Right renal pelvis (tissue), 4 donors: ENCODE data around the gene CKM. TPM values are rescaled to one million over a fixed set of nuclear protein-coding genes. Genes with fewer than 3 reads are reported as not detected.
"Not testable (repeated sequence)": the region's sequence is repeated elsewhere in the genome, so short reads cannot be mapped to it uniquely, and the experiment has no call there.

ENCODE experiments used
- DNase-seq, 4 donors: peaks; one replicate each; pipeline ENCODE4 v3.0.0-alpha.2; 2013; ENCODE audit warnings: low read depth in 4 of 4, low spot score in 3 of 4, missing footprints in 1 of 4
- polyA plus RNA-seq, 4 donors: library from polyadenylated mRNA; unstranded; fragments of 120-200 nt; gene quantifications; one replicate each; pipeline ENCODE4 v1.2.1, GENCODE V29; 2013; ENCODE audit not compliant: insufficient read length in 4 of 4

The CKM gene
- polyA plus RNA-seq, 4 donors: 0.33 to 0.84 (median 0.56) TPM

DNA sequence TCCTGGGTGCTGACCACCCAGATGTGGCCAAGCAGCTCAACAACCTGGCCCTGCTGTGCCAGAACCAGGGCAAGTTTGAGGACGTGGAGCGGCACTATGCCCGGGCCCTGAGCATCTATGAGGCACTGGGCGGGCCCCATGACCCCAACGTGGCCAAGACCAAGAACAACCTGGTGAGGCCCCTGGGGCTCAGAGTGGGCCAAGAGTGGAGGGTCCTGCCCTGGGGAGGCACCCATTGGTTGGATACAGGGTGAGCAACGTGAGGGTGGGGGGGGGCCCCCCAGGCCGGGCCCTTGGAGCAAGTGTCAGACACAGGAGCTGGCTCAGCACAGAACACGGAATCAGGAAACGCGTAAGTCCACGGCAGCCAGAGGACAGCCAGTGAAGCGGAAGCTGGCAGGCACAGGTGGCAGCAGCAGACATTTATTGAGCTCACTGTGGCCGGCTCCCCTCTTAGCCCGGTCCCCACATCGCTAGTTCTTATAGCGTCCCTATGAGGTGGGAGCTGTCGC lies 26.8 kb upstream of the CKM start:
- no peak for DNase-seq

DNA sequence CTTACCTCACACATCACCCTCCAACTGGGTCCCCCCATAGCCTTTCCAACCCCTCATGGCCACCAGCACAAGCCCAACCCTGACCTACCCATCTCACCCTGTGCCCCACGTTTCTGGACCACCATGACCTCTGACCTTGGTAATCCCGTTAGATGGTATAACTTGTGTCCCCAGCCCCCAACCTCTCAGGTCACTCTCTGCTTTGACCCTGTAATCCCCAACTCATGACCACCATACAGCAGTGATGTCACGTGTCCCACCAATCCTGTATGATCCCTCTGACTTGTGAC lies 26.4 kb upstream of the CKM start:
- no peak for DNase-seq

DNA sequence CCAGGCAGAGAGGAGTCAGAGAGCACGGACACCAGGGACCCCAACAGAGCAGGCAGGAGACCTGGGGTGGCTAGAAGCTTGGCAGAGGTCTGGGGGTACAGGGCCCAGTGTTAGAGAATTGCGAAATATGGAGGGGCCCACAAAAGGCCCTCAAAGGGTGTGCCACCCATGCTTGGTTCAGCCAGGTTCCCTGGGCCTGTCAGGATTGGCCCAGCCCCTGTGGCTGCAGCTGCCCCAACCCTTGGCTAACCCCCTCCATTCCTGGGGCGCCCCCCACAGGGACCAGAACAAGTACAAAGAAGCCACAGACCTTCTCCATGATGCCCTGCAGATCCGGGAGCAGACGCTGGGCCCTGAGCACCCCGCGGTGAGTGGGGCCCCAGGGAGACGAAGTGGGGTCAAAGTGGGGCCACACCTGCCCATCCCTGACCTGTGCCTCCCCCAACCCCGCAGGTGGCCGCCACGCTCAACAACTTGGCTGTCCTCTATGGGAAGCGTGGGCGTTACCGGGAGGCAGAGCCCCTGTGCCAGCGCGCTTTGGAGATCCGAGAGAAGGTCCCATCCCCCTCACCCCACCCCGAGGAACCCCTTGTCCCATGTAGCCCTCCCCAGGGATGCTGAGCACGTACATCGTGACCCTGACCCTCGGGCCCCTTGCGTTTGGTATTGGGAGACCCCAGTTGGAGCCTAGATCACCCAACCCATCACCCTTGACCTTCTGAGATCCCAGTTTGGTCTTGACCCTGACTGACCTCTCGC lies 25.9 kb upstream of the CKM start:
- no peak for DNase-seq

DNA sequence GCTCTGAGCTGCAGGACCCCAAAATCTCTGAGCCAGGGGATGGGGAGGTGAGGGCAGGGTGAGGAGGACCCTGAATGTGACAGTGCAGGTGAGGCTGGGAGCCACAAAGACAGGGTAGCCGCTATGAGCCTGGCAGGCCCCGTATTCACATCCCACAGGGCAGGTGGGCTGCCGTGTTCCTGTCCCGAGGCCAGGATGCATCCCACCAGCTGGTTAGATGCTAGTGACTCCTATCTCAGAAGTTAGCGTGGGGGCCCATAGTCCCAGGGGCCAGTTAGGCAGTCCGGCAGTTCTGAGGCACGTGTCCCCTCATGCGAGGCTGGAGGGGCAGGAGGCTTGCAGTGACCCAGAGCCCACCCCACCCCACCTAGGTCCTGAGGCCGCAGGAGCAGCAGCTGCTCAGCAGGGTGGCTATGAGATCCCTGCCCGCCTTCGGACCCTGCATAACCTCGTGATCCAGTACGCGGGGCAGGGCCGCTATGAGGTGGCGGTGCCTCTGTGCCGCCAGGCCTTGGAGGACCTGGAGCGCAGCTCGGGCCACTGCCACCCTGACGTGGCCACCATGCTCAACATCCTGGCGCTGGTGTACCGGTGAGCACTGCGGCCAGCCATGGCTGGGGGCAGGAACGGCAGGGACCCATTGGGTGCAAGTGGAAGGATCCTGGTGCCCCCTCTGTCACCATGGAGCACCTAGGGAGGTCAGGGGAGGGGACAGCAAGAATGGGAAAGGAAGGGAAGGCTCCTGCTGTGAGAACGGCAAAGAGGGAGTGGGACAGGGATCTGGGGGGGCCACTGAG lies 25.1 kb upstream of the CKM start:
- DNase-seq: no peak

- no peak for DNase-seq
These were observed 23.8 kb upstream of the CKM start for GRCh38 chr19:45346449-45346848.

DNA sequence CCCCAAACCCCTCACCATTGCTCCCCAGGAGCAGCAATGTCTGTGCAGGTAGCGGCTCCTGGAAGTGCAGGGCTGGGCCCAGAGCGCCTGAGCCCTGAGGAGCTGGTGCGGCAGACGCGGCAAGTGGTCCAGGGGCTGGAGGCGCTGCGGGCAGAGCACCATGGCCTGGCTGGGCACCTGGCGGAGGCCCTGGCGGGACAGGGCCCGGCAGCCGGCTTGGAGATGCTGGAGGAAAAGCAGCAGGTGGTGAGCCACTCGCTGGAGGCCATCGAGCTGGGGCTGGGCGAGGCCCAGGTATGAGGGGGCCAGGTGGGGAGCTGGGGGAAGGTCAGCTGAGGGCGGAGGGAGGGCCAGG lies 22.8 kb upstream of the CKM start:
- DNase-seq: no peak

- DNase-seq: no peak
These were observed 22.2 kb upstream of the CKM start for GRCh38 chr19:45344621-45345505.

DNA sequence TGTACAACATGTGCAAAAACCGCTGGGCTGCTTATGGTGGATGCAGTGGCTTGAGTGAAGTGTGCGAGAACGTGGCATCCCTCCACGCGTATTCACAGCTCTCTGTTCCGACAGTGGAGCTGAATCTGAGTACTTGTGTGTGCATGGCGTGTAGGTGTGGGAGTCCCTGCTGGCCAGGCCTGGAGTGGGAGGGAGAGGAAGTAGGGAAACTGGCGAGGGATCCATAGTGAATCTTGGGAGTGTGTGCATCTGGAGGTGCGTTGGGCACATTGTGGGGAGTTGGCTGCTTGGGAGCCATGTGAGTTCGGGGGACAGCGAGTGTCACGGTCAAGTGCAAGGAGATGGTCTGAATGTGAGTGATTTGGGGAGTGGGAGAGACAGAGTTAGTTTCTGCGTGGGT lies 20.2 kb upstream of the CKM start:
- no peak for DNase-seq

- no peak for DNase-seq
These were observed 18.3 kb upstream of the CKM start for GRCh38 chr19:45340899-45341453.

DNA sequence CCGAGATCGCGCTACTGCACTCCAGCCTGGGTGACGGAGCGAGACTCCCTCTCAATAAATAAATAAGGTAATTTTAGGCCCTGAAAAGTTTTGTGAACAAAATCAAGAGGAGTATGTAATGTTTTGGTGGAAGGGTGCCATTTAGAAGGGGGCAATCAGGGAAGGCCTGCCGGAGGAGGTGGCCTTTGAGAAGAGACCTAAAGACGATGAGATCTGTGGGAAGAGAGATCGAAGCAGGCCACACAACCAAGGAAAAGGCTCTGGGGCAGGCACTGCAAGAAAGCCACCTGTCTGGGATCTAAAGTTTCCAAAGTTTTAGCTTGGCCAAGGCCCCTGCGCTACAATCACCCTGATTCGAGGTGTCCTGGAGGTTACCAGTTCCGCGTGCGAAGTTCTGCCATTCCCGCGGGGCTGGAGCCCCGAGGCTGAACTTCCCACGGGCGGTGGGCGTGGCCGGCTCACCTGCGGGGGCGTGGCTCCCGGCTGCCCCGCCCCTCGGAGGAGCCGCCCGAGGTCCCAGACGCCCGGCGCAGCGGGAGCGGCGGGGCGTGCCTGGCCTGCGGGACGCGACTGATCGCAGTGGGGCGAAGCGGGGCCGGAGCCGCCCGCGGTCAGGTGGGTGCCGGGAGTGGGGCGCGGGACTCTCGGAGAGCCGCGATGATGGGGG lies 17.7 kb upstream of the CKM start, which contains the start of gene KLC3:
Gene KLC3, plus strand, starts transcription at position 519 of the 667 bp plus-strand sequence. CDS start 4,792 bp downstream, outside the sequence.
- DNase-seq: peak in 1 of 4 donors; percentile 22

DNA sequence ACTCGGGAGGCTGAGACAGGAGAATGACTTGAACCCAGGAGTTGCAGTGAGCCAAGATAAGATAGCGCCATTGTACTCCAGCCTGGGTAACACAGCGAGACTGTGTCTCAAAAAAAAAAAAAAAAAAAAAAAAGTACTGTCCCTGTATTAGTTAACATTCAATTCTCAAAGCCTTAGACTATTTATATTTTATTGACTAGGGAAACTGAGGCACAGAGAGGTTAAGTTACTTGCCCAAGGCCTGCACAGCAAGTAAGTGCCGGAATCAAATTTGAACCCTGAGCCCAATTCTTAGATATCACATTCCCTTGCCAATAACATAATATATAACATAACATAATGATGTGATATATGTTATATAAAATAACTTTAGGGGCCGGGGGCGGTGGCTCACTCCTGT lies 17.0 kb upstream of the CKM start:
- DNase-seq: no peak

GRCh38 chr19:45336696-45337251 lies 14.1 kb upstream of the CKM start:
- no peak for DNase-seq

DNA sequence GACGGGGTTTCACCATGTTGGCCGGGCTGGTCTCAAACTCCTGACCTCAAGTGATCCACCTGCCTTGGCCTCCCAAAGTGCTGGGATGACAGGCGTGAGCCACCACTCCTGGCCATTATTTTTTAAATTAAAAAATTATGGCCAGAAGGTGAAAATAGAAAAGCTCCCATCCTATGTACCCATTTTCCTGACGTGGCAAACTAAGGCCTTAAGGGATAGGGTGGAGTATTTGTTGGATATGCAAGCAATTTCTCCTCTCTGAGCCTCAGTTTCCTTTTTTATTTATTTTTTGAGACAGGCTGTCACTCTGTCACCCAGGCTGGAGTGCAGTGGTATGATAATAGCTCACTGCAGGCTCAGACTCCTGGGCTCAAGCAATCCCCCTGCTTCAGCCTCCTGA lies 12.2 kb upstream of the CKM start:
- DNase-seq: not testable (repeated sequence)

DNA sequence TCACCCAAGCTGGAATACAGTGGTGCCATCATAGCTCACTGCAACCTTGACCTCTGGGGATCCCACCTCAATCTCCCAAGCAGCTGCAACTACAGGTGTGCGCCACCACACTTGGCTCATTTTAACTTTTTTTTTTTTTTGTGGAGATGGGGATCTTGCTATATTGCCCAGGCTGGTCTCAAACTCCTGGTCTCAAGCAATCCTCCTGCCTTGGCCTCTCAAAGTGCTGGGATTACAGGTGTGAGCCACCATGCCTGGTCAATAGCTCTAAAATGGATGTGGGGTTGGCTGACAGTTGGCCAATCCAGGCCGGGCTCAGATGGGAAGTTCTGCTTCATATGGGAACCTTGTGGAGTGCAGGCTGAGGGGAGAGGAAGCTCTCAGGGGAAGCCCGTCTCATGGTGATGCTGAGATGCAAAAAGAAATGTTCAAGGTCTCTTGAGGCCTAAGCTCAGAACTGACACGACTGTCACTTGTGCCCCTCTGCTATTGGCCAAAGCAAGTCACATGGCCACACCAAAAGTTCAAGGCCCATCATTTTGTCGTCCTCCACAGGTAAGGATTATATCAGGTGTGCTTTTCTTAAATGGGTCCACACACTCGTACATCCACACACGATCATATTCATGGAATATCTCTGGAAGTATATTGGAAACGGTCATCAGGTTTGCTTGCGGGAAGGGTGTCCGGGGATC lies 11.1 kb upstream of the CKM start:
- DNase-seq: no peak

DNA sequence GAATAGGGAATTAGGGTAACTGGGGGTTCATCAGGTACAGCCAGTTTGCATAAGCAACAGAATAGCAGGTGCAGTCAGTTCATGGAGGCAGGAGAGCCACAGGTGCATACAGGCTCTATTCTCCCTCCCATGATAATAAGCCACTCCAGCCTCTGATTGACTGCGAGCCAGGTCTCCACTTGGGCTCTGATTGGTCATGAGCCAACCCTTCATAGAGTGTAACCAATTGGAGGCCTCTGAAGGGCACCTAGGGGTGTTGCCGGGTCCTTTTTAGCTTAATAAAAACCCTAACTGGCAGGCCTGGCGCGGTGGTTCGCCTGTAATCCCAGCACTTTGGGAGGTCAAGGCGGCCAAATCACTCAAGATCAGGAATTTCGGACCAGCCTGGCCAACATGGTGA lies 8.7 kb upstream of the CKM start:
- no peak for DNase-seq

DNA sequence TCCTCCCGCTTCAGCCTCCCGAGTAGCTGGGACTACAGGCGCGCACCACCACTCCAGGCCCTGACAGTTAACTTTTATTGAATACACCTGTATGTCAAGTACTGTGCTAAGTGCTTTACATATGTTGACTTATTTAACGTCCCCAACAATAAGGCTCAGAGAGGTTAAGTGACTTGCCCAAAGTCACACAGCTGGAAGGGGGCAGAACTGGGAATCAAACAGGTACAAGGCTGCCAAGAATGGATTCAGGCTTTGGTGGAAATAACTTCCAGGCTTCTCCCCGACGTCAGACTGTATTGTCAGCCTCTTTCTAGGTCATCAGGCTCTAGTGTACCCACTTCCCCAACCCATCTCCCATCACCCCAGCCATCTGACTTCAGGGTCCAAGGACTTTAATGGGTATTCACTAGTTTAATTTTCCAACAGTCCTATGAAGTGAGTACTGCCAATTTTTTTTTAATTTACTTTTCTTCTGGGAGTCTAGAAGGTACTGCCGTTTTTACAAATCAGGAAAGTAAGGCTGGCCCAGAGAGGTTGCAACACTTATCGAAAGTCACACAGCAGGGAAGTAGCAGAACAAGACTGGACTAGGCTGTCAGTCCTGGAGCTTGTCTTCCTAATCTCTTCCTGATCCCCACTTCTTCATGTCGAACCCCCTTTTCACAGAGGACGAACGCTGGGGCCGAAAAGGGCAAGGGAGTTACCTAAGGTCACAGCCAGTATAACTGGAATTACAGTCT lies 4.9 kb upstream of the CKM start:
- no peak for DNase-seq

- no peak for DNase-seq
These were observed 1.8 kb upstream of the CKM start for GRCh38 chr19:45324349-45324907.

GRCh38 chr19:45323671-45324081 lies 1.0 kb upstream of the CKM start:
- no peak for DNase-seq
